ENCODE results near the gene UPK1B.

GRCh38 chr3:119220198-119220597, 46.8 kb downstream of the UPK1B start:
- no peak for TF ChIP-seq POLR2AphosphoS5 (IDR thresholded peaks at IDR 0.05)
- TF ChIP-seq POLR2A (IDR thresholded peaks at IDR 0.05): no peak

Measured in suprapubic skin (tissue), 4 donors.